CD4-positive, alpha-beta T cell treated with Interleukin-21 for 1 hour (primary cell): ENCODE measurements around the gene SON.
A peak's percentile ranks its signal among the peaks of the same experiment; 100 is the strongest.
"Not testable (repeated sequence)": the region's sequence is repeated elsewhere in the genome, so short reads cannot be mapped to it uniquely, and the experiment has no call there.

Experiments used
- DNase-seq: peaks from one replicate; pipeline ENCODE4 v3.0.0-alpha.2; 2020

The SON gene

DNA sequence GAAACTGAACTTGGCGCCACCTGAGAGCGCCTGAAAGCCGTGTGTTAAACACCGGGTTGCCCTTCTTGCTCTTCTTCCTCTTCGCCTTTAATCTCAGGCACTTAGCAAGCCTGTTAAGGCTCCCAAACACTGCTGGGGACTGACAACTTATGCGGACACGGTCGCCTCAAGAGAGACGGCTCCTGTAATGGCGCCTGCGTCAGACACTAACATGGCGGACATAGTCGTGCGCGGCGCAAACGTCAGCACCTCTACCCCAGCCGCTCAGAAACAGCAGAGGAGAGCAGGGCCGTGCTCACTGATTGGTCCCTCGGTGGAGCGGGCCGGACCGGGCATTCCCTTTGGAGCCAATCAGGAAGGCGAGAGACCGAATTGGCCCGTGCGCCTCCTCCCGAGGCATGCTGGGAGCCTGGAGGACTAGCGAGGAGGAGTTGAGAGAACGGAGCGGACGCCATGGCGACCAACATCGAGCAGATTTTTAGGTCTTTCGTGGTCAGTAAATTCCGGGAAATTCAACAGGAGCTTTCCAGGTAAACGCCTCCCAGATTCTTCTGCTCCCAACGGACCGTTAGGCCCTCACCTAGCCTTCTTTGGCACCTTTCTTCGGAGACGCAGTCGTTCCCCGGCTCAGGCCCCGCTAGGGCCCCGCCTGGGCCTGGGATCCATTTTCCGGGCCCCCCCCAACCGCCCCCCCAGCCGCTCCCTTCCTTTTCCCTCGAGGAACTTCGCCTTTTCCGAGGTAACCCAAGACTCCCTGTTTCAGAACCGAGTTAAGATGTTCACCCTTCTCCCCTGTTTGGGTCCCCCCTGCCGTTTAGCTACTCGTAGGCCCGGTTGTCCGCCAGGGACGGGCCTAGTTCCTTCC lies at the start of gene SON:
Gene SON, plus strand, starts transcription at position 399 of the 865 bp plus-strand sequence. Its CDS starts 55 bp downstream, at position 454.
- DNase-seq: peak; percentile 99

DNA sequence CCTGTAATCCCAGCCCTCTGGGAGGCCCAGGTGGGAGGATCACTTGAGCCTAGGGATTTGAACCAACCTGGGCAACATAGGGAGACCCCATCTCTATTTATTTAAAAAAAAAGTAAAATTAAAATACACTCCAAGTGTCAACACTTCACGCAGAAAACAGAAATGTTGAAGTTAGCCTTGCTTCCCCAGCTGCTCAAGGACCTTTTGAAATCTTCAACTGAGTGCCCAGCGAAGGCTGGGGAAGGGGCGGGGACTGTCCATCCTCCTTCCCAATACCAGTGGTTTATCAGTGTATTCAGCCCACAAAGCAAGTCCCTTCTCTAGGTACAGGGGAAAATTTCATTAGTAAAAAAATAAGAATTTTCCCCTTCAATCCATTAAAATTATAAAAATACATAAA lies 49.1 kb upstream of the SON start:
- DNase-seq: no peak

DNA sequence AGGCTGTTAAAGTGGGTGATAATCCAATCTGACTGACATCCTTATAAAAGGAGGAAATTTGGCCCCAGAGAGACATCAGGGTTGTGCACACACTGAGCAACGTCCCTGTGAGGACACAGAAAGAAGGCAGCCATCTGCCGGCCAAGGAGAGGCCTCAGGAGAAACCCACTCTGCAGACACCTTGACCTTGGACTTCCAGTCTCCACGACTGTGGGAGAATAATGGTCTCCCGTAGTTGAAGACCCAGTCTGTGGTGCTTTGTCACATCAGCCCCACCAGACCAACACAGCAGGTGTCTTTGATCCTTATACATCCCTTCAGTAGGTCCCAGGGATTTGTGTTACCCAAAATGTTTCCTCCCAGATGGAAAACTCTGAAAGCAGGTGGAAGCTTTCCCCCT lies 47.1 kb upstream of the SON start:
- DNase-seq: no peak

DNA sequence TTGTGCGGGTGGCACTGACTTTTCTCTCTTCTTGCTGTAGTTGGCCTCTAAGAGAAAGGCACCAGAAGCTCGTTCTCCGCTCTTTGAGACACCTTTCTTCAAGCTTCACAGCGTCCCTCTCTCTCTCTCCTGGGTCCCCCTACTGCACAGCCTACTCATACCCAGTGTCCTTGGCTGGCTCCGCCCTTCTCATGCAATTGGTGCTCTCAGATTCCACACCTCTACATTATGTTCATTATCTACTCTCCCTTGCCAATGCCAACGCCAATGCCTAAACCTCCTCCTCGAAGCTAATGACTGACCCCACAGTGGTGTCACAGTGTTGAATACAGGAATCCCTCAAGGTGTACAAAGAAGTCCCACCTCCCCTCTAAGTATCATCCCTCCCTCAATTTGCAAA lies 46.5 kb upstream of the SON start:
- DNase-seq: no peak

DNA sequence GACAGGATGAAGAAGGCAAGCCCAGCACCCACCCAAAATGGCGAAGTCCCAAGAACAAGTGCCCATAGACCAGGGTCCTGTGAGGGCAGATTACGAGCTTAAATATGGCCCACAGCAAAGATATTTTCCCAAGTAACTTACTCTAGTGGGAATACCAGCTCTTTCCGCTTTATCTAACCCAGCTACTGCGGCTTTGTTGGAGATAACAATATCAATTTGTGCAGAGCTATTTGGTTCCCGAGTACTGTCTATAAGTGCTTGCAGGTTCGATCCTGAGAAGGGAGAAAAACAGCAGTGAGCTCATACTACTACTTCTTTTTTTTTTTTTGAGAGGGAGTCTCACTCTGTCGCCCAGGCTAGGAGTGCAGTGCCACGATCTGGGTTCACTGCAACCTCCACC lies 37.0 kb upstream of the SON start:
- DNase-seq: no peak

GRCh38 chr21:33507003-33507402 lies 35.8 kb upstream of the SON start:
- not testable (repeated sequence) for DNase-seq

- DNase-seq: no peak
Observed at GRCh38 chr21:33510826-33511225, 32.0 kb upstream of the SON start.

- DNase-seq: no peak
Observed at GRCh38 chr21:33511639-33512038, 31.2 kb upstream of the SON start.

DNA sequence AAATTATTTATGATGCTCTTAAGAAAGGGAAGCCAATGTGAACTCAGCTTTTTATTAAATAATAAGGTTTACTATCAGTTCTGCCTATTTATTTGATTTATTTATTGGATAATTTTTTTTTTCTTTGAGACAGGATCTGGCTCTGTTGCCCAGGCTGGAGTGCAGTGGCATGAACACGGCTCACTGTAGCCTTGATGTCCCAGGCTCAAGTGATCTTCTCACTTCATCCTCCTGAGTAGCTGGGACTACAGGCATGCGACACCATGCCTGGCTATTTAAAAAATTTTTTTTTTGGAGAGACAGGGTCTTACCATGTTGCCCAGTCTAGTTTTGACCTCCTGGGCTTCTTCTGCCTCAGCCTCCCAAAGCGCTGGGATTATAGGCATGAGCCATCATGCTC lies 30.4 kb upstream of the SON start:
- no peak for DNase-seq

DNA sequence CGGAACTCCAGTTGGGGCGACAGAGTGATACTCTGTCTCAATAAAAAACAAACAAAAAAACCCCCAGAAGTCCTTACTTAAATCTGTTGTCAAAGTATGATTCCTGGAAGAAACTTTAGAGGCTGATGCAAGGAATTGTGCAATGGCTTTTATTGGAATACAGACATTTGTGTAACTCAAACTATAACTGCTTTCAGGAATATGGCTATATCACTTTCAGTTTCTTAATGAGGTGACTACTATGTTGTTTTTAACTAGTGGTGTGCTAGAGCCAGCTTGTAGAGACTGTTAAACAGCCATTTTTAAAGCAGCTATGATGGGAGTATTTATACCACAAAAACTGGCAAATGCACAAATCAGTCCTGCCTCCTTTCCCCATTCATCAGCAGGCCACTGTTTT lies 28.6 kb upstream of the SON start:
- no peak for DNase-seq

- no peak for DNase-seq
Observed at GRCh38 chr21:33518899-33519298, 23.9 kb upstream of the SON start.

DNA sequence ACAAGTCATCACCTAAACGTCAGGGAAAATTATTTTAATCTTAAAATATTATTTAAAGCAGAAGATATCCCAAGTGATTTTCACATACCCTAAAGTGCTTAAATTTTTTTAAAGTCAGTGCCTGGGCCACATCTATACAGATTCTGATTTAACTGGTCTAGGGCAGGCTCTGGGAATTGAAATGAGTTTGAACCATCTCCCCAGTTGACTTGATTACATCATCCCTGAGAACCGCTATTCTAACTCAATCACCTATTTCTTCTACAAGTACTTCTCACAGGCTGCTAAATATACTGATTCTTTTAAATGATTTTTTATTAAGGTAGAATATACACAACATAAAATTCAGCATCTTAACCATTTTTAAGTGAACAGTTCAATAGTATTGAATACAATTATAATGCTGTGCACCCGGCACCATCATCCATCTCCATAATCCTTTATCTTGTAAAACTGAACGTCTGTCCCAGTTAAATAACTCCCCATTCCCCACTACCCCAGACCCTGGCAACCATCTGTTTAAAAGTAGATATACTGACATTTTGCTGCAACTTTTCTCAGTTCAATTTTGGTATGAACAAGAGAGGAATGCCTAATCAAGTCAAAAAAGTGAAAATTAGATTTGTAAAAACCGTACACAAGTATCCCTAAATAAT lies 20.4 kb upstream of the SON start:
- no peak for DNase-seq

DNA sequence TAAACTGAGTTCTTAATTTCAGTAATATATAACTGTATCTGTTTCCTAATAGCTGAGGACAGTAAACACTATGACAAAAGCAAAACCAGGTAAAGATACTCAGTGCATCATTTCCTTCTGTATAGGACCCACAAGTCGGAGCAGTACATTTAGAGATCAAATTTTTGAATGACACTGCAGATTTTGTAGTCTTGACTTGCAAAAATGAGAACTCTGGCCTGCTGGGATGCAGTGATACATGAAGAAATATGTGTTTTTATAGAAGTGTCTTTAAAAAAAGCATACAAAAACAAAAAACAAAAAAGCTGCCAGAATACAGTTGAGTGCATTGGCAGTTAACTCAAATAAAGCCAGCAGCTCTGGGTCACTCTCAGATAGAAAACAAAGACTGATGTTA lies 19.9 kb upstream of the SON start:
- no peak for DNase-seq

DNA sequence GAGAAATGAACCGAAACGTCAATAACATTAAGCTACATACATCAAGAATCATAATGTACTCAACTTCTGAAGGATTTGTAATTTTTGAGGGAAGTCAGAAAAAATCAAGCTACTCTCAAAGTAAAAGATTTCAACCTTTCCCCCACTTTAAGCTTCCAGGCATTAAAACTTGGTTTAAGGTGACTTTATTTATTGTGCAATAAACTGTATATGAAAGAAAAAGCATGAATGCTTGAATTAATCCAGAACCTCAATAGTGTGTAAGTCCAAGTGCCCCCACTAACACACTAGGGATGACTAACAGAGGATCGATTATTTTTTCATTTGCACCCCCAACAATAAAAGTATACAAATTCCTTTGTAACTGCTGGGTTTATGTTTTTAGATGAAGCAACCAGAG lies 11.8 kb upstream of the SON start:
- no peak for DNase-seq

- no peak for DNase-seq
Observed at GRCh38 chr21:33537212-33537611, 5.6 kb upstream of the SON start.

GRCh38 chr21:33539616-33540015 lies 3.2 kb upstream of the SON start:
- no peak for DNase-seq

- no peak for DNase-seq
Observed at GRCh38 chr21:33540711-33541104, 2.1 kb upstream of the SON start.

- peak; percentile 30 for DNase-seq
Observed at GRCh38 chr21:33541105-33541711, 1.6 kb upstream of the SON start.

DNA sequence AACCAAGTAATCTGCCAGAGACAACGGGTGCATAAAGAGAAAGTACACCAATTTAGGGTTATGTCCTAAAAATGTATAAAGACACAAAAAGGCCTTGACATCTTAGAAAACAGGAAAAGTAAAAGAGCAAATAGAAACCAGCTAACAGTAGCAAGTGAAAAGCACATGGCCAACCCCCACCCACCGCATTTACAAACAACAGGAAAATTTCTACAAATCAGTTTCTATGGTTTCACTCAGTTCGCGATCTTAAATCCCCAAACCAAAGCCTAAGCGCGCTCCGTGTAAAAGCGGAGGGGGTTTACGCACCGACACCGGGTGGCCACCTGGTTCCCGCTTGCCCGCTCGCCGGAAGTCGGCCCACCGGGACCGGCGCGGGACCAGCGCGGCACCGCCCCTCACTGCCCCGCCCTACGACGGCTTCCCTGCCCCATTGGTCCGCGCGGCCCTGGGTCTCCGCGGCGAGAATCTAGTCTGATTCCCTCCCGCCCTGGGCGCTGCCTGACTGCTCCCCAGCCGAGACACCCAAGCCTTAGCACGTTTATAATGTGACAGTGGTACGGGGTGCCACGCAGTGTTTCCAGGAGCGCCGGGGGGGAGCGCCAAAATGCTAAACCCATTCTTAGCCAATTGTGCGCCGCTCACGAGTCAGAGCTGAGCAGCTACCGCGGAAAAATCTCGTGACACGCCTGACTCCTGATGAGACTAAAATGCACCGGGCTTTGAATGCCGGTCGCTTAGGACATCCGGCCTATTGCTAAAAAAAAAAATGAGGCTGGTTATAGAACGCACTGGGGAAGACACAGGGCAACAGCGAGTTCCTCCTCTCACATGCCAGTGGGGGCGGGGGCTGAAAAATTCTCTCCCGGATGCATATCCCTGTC lies 840 bp upstream of the SON start, which contains the start of gene GART:
Gene GART, minus strand, starts transcription at position 362 of the 884 bp plus-strand sequence. CDS start 2,802 bp downstream, outside the sequence.
- DNase-seq: peak; percentile 88

GRCh38 chr21:33543505-33544129 lies 779 bp downstream of the SON start:
- DNase-seq: no peak

DNA sequence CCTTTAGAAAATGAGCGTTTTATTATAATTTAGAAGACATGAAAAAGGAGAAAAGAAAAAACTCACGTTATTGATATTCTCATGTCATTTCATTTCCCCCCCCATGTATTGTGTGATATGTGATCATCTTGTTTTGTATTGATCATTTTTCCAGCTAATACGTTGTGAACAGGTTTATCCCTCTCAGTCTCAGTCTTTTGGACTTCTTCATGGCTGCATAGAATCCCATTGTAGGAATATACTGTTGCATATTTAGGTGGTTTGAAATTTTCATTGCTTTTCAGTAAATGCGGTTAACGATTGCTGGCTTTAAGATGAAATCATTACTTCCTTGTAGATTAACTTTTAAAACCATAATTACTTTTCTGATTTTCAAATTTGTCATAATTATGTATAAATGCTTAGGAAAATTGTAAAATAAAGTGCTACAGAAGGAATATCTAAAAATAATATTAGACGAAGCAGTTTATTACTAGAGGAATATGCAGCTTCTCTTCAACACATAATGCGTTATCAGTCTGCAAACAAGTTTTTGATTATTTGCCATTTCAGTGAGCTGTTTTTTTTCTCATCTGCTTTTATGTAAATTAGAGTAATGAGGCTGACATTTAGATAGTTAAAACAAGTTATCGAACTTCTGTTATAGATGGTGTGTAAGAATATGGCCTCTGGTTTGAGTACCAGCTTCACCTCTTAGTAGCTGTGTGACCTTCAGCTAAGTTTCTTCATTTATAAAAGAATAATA lies 1.8 kb downstream of the SON start:
- no peak for DNase-seq

DNA sequence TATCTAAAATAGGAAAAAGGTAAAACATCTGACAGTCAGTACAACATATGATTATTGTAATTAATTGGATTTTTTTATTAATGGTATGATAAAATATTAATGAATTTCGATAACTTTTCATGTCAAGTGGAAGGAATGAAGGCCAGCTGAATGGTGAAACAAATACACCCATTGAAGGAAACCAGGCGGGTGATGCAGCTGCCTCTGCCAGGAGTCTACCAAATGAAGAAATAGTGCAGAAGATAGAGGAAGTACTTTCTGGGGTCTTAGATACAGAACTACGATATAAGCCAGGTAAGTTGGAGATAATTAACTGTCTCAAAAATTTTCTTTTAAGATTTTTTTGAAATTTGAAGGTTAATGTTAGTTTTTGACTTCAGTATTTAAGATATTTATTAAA lies 3.2 kb downstream of the SON start:
- DNase-seq: no peak
